Breast epithelium (tissue), 3 donors: Measurements from ENCODE around the gene GP1BB.

Source experiments
- CTCF ChIP-seq, 3 donors: fragments of 450-650 bp; IDR thresholded peaks; one replicate each; pipeline ENCODE4 v1.5.1; 2016 to 2017; ENCODE audit warnings: antibody characterized with exemption in 3 of 3, mild to moderate bottlenecking in 3 of 3, moderate library complexity in 3 of 3
- POLR2A ChIP-seq: fragments of 450-650 bp; IDR thresholded peaks from one replicate; pipeline ENCODE4 v1.6.1; 2016; ENCODE audit warnings: antibody characterized with exemption, mild to moderate bottlenecking, moderate library complexity
- POLR2AphosphoS5 ChIP-seq, 3 donors: sonication (generic); formaldehyde crosslinking; IDR thresholded peaks; one replicate each; pipeline ENCODE4 v1.6.1; 2017; ENCODE audit warnings: antibody characterized with exemption in 3 of 3

- TF ChIP-seq POLR2AphosphoS5 (IDR thresholded peaks at IDR 0.05) (no peak), CTCF (IDR thresholded peaks at IDR 0.05) (no peak), POLR2A (no peak)
Observed at GRCh38 chr22:19678949-19679521, 44.3 kb upstream of the GP1BB start.
